GM18520 (cell line): ENCODE measurements around the gene GNPDA2.

ENCODE experiments used
- ATAC-seq: cut with Tn5 transposase; IDR thresholded peaks from one replicate; pipeline ENCODE4 v1.9.1; 2021; ENCODE audit not compliant: unreplicated experiment

Gene GNPDA2

DNA sequence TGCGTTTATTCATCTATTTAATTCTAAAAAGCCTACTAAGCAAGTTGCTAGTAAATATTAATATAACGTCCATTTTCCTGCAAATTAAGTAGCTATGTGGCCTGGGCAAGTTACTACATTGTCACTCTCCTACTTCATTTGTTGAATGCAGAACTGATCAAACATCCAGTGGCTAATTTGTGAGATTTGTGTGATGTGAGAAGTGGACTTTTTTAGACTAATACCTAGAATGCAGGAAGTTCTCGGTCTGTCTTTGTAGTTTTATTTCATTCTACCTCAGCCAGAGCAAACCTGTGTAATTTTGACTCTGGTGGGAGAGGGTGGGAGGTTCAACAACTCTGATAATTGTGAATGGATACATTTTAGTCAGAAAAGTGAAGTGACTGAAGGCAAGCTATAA lies 47.3 kb downstream of the GNPDA2 start:
- ATAC-seq = no peak

DNA sequence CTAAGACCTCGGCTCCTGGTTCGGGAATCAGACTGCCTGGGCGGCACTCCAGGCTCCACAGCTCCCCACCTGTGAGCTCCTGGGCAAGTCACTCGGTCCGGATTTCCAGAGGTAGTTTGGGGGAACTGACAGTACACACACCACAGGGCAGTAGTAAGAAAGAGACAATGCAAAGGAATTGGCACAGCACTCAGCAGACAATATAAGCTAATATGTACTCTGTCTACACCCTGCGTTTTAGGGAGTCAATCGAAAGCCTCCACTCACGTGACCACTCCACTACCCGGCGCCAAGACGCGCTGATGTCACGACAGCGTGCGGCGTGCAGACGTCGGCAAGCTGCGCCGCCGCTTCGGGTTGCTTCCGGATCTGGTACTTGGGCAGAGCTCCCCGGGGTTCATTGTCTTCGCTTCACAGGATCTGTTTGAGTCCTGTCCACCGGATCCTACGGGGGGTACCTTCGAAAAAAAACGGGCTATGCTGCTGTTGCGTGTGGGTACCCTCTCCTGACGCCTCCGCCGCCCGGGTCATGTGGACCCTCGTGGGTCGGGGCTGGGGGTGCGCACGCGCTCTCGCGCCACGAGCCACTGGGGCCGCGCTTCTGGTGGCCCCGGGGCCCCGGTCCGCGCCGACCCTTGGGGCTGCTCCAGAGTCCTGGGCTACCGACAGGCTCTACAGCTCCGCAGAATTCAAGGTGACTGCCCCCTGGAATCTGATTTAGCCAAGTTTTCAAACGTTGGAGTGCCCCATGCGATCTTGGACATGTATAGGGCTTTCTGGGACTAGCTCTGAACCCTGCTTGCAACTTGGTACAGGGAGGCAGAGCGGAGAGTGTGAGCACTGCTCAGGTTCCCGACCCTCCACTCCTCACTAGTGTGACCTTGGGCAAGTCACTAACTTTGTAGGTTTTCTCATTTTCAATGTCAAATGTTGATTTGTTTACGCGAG lies 48.0 kb downstream of the GNPDA2 start, which contains the start of gene GUF1:
GUF1 (plus strand) TSS at position 327 of the 948 bp plus-strand sequence; CDS start at position 530, 203 bp downstream.
- ATAC-seq = peak; percentile 95

DNA sequence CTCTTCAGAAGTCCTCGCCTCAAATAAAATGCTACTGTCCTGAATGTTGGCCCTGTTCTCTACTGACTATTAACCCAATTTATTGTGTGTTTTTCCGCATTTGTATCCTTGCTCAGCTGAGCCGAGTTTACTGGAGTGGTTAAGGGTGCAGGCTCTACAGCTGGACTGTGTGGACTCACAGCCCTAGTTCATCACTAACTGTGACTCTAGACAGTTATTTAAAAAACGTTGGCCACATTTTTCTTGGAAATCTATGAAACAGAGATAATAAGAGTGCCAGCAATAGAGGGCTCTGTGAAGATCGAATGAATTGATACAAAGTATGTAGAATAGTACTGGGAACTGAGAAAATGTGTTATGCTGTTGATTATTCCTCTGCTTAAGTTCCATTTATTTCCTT lies 51.0 kb downstream of the GNPDA2 start:
- no peak for ATAC-seq

DNA sequence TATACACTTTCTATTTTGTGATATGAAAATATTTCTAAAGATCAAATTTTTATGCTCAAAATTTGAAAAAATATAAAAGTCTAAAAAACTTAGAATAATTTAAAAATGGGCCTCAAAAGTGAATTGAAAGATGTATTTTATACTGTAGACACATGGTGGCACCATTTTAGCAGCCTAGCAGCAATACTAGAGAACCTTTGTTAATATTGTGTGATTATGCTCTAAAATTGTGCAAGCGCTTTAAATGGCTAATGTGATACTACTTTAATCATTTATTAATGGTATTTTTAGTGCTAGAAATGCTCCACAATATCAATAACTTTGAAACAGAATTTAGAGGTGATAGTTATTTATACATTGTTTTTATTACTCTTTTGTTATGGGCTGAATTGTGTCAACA lies 51.9 kb downstream of the GNPDA2 start:
- ATAC-seq = no peak

DNA sequence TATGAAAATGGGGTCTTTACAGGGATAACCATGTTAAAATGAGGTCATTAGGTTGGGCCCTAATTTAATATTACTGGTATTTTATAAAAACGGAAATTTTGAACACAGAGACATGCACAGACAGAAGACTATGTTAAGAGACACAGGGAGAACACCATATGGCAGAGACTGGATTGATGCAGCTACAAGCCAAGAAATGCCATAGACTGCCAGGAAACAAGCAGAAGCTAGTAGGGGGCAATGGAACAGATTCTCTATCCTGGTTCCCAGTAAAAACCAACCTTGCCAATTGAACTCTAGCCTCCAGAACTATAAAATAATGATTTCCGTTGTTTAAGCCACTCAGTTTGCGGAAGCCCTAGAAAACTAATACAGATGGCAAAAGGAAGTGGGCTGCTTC lies 54.7 kb downstream of the GNPDA2 start:
- no peak for ATAC-seq

DNA sequence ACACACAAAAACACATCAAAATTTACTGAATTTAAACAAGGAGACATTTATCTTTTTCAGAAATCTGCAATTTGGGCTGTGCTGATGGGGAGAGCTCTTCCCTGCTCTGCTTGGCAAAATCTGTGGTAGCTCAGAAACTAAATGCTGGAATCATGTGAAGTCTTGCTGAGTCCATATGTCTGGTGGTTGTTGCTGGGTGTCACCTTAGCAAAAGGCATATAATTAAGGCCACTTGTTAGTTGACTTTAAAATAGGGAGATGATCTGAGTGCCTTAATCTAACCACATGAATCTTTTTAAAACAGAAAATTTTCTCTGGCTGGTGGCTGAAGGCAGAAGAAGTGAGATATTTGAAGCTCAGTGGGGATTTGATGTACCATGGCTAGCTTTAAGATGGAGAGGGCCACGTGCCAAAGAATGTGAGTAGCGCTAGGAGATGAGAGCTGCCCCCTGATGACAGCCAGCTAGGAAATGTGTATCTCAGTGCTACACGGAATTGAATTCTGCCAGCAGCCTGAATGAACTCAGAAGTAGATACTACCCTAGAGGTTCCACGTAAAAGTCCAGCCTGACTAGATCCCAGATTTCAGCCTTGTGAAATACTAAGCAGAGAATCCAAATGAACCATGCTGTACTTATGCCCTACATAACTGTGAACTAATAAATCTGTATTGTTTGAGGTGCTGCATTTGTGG lies 55.7 kb downstream of the GNPDA2 start:
- ATAC-seq = no peak

DNA sequence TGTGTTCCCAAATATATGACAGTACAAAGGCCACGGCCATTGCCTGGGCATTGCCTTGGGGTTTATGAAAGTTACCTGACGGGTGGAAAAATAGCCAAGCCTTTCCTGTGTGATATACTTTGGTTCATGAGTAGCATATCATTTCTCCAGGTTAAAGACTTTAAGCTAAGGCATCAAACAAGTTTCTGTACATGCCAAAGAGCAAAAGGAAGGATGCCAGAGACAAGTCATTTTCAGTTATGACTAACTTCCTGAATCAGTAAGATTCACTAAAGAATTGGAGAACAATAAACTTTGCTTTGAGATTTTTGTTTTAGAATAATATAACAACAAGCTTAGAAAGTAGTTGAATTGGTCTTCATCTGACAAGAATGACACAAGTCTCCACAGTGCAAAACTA lies 57.8 kb downstream of the GNPDA2 start:
- no peak for ATAC-seq

DNA sequence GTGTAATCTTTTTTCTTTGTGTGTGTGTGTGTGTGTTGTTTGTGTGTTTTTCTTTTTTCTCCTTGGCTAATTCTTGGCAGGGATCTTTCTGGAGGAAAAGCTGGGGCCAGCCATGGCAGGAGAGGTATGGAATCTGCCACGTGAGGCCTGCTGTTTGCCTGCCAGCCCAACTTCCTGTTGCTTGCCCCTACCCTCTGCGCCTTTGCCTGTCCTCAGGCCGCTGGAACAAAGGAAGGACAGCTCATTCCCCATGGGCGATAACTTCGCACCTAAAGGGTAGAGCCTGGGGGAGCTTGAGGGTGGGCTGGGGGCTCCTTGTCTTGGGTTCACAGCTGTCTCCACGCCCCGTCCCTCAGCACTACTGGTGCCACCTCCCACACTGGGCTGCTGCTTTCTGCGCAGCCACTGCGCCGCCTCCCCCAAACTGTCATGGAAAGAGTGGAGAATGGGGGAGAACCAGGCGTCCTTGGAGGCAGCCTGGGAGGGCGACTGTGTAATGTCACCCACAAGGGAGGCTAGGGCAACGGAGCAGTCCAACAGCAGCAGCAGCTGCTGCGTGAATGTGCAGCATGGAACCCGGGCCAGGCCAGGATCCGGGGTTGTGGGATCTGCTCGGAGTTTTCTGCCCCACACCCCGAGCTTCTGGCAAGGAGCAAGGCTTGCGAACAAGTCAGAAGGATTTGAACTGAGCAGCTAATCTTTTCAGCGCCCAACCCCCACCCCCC lies 62.7 kb downstream of the GNPDA2 start:
- no peak for ATAC-seq

DNA sequence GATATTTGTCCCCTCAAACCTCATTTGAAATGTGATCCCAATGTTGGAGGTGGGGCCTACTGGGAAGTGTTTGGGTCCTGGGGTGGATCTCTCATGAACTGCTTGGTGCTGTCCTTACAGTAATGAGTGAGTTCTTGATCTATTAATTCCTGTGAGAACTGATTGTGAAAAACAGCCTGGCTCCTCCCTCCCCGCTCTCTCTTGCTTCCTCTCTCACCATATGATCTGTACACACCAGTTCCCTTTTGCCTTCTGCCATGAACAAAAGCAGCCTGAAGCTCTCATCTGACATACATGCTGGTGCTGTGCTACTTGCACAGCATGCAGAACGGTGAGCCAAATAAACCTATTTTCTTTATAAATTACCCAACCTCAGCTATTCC lies 63.7 kb downstream of the GNPDA2 start:
- ATAC-seq = no peak

DNA sequence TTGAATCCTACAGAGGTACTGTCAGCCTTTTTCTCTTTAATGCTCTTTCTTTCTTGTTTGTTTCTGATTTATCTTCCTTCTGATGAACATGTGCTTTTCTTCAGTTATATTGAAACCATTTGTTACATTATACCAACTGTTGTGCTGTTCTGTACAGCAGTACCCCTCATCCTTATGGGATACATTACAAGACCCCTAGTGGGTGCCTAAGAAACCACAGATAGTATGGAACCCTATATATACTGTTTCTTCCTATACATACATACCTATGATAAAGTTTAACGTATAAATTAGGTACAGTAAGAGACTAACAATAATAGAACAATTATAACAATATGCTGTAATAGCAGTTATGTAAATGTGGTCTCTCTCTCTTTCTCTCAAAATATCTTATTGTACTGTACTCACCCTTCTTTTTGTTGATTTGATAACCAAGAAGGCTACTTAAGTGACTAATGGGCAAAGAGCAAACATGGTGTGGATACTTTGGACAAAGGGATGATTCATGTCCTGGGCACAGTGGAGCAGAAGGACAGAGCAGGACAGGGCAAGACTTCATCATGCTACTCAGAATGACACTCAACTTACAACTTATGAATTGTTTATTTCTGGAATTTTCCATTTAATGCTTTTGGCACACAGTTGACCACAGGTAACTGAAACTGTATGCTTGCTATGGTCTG lies 64.3 kb downstream of the GNPDA2 start:
- ATAC-seq = no peak

DNA sequence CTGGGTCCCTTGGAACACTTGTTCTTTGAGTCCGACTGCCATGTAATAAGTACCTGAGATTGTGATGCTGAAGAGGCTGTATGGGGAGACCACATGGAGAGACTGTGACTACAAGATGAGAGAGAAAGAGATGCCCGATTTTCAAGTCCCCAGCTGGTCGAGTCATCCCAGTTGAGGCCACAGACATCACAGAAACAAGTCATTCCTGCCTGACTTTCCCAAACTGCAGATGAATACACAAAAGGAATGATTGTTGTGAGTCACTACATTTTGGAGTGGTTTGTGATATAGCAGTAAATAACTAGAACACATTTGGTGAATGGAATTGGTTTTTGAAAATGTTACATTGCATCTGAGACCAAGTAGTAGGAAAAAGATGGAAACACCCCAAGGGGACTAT lies 66.0 kb downstream of the GNPDA2 start:
- no peak for ATAC-seq

DNA sequence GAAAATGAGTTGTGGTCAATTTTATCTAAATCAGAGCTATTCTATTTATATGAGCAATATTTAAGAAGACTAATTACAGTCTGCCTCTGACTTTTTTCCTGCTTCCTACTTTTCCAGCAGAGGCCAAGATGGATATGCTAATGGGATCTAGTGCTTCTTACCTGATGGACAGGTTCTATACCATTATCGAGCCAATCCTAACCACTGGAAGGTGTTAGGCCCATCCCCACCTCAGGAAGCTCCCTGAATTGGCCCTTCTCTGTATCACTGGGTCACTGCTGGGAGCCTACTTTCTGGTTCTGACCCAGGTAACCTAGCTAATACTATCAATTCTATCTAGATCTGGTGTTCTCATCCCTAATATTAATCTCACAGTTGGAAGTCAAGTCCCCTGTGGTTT lies 74.4 kb downstream of the GNPDA2 start:
- no peak for ATAC-seq
